Mesendoderm (in vitro differentiated cells): Measurements from ENCODE around the gene PARP6. TPM values are rescaled to one million over a fixed set of nuclear protein-coding genes. Genes with fewer than 3 reads are reported as not detected.
A peak's percentile ranks its signal among the peaks of the same experiment; 100 is the strongest.

Experiments
- DNase-seq: peaks from one replicate; pipeline ENCODE4 v3.0.0; 2013
- H2AK5ac ChIP-seq: 2 replicates; pipeline ENCODE4 v1.6.1; 2013; ENCODE audit warnings: low read length, inconsistent platforms
- H2BK120ac ChIP-seq: 2 replicates; pipeline ENCODE4 v1.6.1; 2013; ENCODE audit warnings: low read depth, mild to moderate bottlenecking, low read length, moderate library complexity, mixed read lengths
- H2BK15ac ChIP-seq: replicated peaks from 2 replicates; pipeline ENCODE4 v1.6.1; 2013; ENCODE audit warnings: low read depth, mild to moderate bottlenecking, moderate library complexity
- H2BK5ac ChIP-seq: 2 replicates; pipeline ENCODE4 v1.6.1; 2013; ENCODE audit warnings: low read length, inconsistent platforms
- H3K18ac ChIP-seq: 2 replicates; pipeline ENCODE4 v1.6.1; 2013; ENCODE audit warnings: mild to moderate bottlenecking, low read length, mixed read lengths
- H3K23ac ChIP-seq: one replicate; pipeline ENCODE4 v1.6.1; 2013; ENCODE audit warnings: low read length
- H3K27ac ChIP-seq: 2 replicates; pipeline ENCODE4 v1.5.1; 2013; ENCODE audit warnings: low read depth, mild to moderate bottlenecking, inconsistent platforms, low read length, moderate library complexity
- H3K27me3 ChIP-seq: 2 replicates; pipeline ENCODE4 v1.6.1; 2013; ENCODE audit warnings: low read length, control low read depth, mild to moderate bottlenecking, inconsistent platforms; ENCODE audit not compliant: insufficient read depth, poor library complexity
- H3K36me3 ChIP-seq: 2 replicates; pipeline ENCODE4 v1.6.1; 2013; ENCODE audit warnings: low read length, inconsistent platforms; ENCODE audit not compliant: control insufficient read depth, insufficient read depth
- H3K4ac ChIP-seq: one replicate; pipeline ENCODE4 v1.6.1; 2013; ENCODE audit warnings: low read depth, mild to moderate bottlenecking, low read length, moderate library complexity
- H3K4me1 ChIP-seq: 2 replicates; pipeline ENCODE4 v1.6.1; 2013; ENCODE audit warnings: low read depth, low read length, inconsistent platforms; ENCODE audit not compliant: control insufficient read depth
- H3K4me2 ChIP-seq: 2 replicates; pipeline ENCODE4 v1.6.1; 2013; ENCODE audit warnings: low read length
- H3K4me3 ChIP-seq: 2 replicates; pipeline ENCODE4 v1.5.1; 2013; ENCODE audit warnings: mild to moderate bottlenecking, low read length
- H3K56ac ChIP-seq: one replicate; pipeline ENCODE4 v1.6.1; 2013; ENCODE audit warnings: low read length
- H3K79me1 ChIP-seq: 2 replicates; pipeline ENCODE4 v1.6.1; 2013; ENCODE audit warnings: low read length, inconsistent platforms
- H3K79me2 ChIP-seq: 2 replicates; pipeline ENCODE4 v1.6.1; 2013; ENCODE audit warnings: mild to moderate bottlenecking, low read length; ENCODE audit not compliant: control insufficient read depth, insufficient read depth
- H3K9ac ChIP-seq: 2 replicates; pipeline ENCODE4 v1.6.1; 2013; ENCODE audit warnings: low read length, inconsistent platforms
- H4K5ac ChIP-seq: one replicate; pipeline ENCODE4 v1.6.1; 2013; ENCODE audit warnings: low read length
- H4K8ac ChIP-seq: one replicate; pipeline ENCODE4 v1.6.1; 2013; ENCODE audit warnings: low read depth, mild to moderate bottlenecking, control low read depth, low read length, moderate library complexity
- WGBS: extraction: QIAGEN DNeasy Blood & Tissue Kit; methylation state at CpG from one replicate; pipeline ENCODE4 v1.1.7; 2013; ENCODE audit warnings: low lambda C conversion rate, missing lambda C conversion rate; ENCODE audit not compliant: insufficient coverage; ENCODE audit errors: extremely low coverage; 5-methylcytosine and 5-hydroxymethylcytosine counted together
- polyA plus RNA-seq, 2 experiments: library from polyadenylated mRNA; stranded (reverse); fragments of 200-250 nt; gene quantifications; one replicate each; pipeline ENCODE4 v1.2.3, GENCODE V29; 2013

Gene PARP6, protein sequence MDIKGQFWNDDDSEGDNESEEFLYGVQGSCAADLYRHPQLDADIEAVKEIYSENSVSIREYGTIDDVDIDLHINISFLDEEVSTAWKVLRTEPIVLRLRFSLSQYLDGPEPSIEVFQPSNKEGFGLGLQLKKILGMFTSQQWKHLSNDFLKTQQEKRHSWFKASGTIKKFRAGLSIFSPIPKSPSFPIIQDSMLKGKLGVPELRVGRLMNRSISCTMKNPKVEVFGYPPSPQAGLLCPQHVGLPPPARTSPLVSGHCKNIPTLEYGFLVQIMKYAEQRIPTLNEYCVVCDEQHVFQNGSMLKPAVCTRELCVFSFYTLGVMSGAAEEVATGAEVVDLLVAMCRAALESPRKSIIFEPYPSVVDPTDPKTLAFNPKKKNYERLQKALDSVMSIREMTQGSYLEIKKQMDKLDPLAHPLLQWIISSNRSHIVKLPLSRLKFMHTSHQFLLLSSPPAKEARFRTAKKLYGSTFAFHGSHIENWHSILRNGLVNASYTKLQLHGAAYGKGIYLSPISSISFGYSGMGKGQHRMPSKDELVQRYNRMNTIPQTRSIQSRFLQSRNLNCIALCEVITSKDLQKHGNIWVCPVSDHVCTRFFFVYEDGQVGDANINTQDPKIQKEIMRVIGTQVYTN
- polyA plus RNA-seq (2013, experiment 1 of 2), result 34.2 TPM
- 32.7 TPM for polyA plus RNA-seq (2013, experiment 2 of 2)

GRCh38 chr15:72272213-72272996, at the start of gene PARP6:
Gene PARP6, minus strand, starts transcription at chr15:72272554. Its CDS starts 5,077 bp downstream, at chr15:72267477.
- peaks cover under 1% of the 10 kb centered on the region for H3K36me3 ChIP-seq
- peaks cover 10% of the 10 kb centered on the region for H3K79me1 ChIP-seq
- H2AK5ac ChIP-seq, result no peak within 1 kb of the TSS
- no peaks in the 10 kb centered on the region for H3K27me3 ChIP-seq
- H3K79me2 ChIP-seq, result peaks cover 4% of the 10 kb centered on the region
- peak within 1 kb of the TSS; percentile 20 for H3K4me2 ChIP-seq
- H3K27ac ChIP-seq, result peak within 1 kb of the TSS; percentile 82
- no peak within 1 kb of the TSS for H4K5ac ChIP-seq
- peaks cover 8% of the 10 kb centered on the region for H3K4me1 ChIP-seq
- peak within 1 kb of the TSS; percentile 46 for H2BK120ac ChIP-seq
- no peak within 1 kb of the TSS for H3K23ac ChIP-seq
- H2BK15ac ChIP-seq, result no peak within 1 kb of the TSS
- no peak within 1 kb of the TSS for H2BK5ac ChIP-seq
- H3K4ac ChIP-seq, result peak within 1 kb of the TSS; percentile 92
- H3K9ac ChIP-seq, result peak within 1 kb of the TSS; percentile 90
- DNase-seq, result peak; percentile 99
- no CpG with 5 or more reads among the region's 82 CpGs for whole genome bisulfite sequencing
- peak within 1 kb of the TSS; percentile 82 for H3K4me3 ChIP-seq
- no peak within 1 kb of the TSS for H4K8ac ChIP-seq
- peak within 1 kb of the TSS; percentile 96 for H3K56ac ChIP-seq
- H3K18ac ChIP-seq, result peak within 1 kb of the TSS; percentile 20

DNA sequence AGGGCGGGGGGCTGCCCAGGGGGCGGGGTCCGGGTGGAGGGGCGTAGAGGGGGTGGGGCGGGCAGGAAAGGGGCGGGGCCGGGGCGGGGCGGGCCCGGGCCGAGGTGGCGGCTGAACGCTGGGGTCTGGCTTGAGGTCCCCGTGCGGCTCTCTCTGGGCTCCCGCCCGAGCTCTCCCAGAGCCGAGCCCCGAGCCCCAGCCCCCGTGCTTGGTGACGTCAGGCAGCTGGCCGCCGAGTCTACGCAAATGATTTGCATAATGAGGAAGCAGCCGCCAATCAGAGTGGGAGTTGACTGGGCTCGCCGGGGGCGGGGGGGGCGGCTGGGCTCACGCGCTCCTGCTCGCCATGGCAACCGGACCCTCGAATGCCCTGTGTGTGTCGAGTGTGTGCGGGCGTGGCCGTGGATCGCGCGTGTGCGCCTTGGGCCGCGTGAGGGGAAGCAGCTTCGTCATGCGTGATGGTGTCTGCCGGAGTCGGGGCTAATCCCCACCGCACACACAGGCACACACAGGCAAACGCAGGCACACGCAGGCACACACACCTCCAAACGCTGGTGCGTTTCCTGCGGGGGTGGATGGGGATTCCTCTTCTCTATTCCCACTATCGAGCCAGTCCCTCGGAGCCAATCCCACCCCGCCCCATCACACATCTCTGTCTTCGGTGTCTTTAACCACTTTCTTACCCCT, 47.8 kb upstream of the PARP6 start, which contains the start of gene CELF6:
Gene CELF6, minus strand, starts transcription at position 173 of the 687 bp plus-strand sequence. CDS start 283 bp downstream, outside the sequence.
- WGBS, result no CpG with 5 or more reads among the region's 58 CpGs
- Histone ChIP-seq H3K4me1 (peaks cover 2% of the 10 kb centered on the region), H3K4me3 (peak within 1 kb of the TSS; percentile 56), H3K36me3 (no peaks in the 10 kb centered on the region), H2AK5ac (no peak within 1 kb of the TSS), H4K5ac (no peak within 1 kb of the TSS), H2BK15ac (no peak within 1 kb of the TSS), H3K9ac (peak within 1 kb of the TSS; percentile 72), H3K23ac (no peak within 1 kb of the TSS), H3K79me1 (no peaks in the 10 kb centered on the region), H3K18ac (no peak within 1 kb of the TSS), H3K27me3 (peaks cover 4% of the 10 kb centered on the region), H3K4me2 (peak within 1 kb of the TSS; percentile 99), H3K56ac (peak within 1 kb of the TSS; percentile 70), H2BK120ac (no peak within 1 kb of the TSS), H3K4ac (no peak within 1 kb of the TSS), H3K27ac (no peak within 1 kb of the TSS), H4K8ac (no peak within 1 kb of the TSS), H3K79me2 (no peaks in the 10 kb centered on the region), H2BK5ac (no peak within 1 kb of the TSS)
- peak; percentile 95 for DNase-seq

DNA sequence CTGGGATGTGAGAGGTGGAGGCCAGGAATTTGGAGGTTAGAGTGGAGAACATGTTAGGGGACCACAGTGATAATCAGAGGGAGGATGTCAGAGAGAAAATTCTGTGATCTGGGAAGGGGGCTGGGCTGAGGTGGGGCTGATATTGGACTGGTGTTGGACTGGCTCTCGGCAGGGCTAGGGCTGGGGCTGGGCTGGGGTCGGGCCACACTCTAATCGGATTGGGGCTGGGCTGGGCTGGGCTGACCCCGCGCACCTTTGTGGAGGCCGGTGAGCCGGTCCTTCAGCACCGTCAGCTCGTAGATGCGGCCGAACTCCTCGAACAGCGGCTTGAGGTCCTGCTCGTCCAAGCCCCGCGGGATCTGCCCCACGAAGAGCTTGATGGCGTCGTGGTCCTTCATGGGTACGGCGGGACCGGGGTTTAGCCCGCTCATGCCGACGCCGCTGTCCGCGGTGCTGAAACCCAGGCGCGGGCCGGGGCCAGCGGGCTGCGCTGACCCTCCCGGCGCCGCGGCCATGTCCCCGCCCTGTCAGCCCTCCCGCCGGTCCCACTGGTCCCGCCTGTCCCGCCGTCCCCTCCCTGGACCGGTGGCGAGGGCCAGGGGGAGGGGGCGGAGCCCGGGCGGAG, 47.1 kb upstream of the PARP6 start:
- no peak overlapping the region for H2AK5ac ChIP-seq
- no peak overlapping the region for H2BK5ac ChIP-seq
- H2BK15ac ChIP-seq, result no peak overlapping the region
- no peak overlapping the region for H4K5ac ChIP-seq
- H3K4me1 ChIP-seq, result peaks cover 2% of the 10 kb centered on the region
- no peak overlapping the region for H3K18ac ChIP-seq
- H4K8ac ChIP-seq, result no peak overlapping the region
- H3K4ac ChIP-seq, result no peak overlapping the region
- no peak overlapping the region for H3K4me3 ChIP-seq
- no peak overlapping the region for H3K27ac ChIP-seq
- H3K9ac ChIP-seq, result no peak overlapping the region
- DNase-seq, result peak; percentile 86
- no peak overlapping the region for H3K23ac ChIP-seq
- no peaks in the 10 kb centered on the region for H3K36me3 ChIP-seq
- no peaks in the 10 kb centered on the region for H3K79me2 ChIP-seq
- no peak overlapping the region for H3K56ac ChIP-seq
- H3K4me2 ChIP-seq, result no peak overlapping the region
- WGBS, result no CpG with 5 or more reads among the region's 48 CpGs
- no peaks in the 10 kb centered on the region for H3K79me1 ChIP-seq
- no peak overlapping the region for H2BK120ac ChIP-seq
- H3K27me3 ChIP-seq, result peaks cover 4% of the 10 kb centered on the region

GRCh38 chr15:72318408-72318942, 46.1 kb upstream of the PARP6 start:
- Histone ChIP-seq H3K27me3 (peaks cover 4% of the 10 kb centered on the region), H3K9ac (no peak overlapping the region), H2BK120ac (no peak overlapping the region), H3K4me2 (no peak overlapping the region), H3K36me3 (no peaks in the 10 kb centered on the region), H4K8ac (no peak overlapping the region), H2BK15ac (no peak overlapping the region), H2BK5ac (no peak overlapping the region), H3K4me1 (peaks cover 2% of the 10 kb centered on the region), H3K23ac (no peak overlapping the region), H3K27ac (no peak overlapping the region), H3K18ac (no peak overlapping the region), H3K4ac (no peak overlapping the region), H3K4me3 (no peak overlapping the region), H3K79me1 (no peaks in the 10 kb centered on the region), H3K79me2 (no peaks in the 10 kb centered on the region), H2AK5ac (no peak overlapping the region), H4K5ac (no peak overlapping the region), H3K56ac (no peak overlapping the region)
- DNase-seq, result no peak
- WGBS, result no CpG with 5 or more reads among the region's 2 CpGs
